Measurements from ENCODE around the gene ATP7B.
"Not testable (repeated sequence)": the region's sequence is repeated elsewhere in the genome, so short reads cannot be mapped to it uniquely, and the experiment has no call there.

The ATP7B gene

DNA sequence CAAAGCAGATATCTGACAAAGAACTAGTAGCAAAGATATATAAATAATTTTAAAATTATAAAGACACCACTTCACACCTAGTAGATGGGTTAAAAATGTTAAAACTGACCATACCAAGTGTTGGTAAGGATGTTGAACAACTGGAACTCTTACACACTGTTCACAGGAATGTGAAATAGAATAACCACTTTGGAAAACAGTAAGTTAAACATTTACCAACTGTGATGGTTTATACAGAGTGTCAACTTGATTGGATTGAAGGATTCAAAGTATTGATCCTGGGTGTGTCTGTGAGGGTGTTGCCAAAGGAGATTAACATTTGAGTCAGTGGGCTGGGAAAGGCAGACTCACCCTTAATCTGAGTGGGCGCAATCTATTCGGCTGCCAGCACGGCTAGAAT is 32.4 kb upstream of the ATP7B start:
- TF ChIP-seq CTCF (IDR thresholded peaks at IDR 0.05), result no peak
- no peak for DNase-seq
- Histone ChIP-seq H3K9me3 (peaks cover 0 to 8% (median 0%) of the 10 kb centered on the region in 3 donors), H3K4me3 (no peak overlapping the region), H3K4me1 (no peaks in the 10 kb centered on the region), H3K27me3 (no peaks in the 10 kb centered on the region), H3K27ac (no peak overlapping the region), H3K36me3 (no peaks in the 10 kb centered on the region)
- intact Hi-C loops (cut with DNase I; ENCODE audit: low total_unique reads), result no loop called here

- intact Hi-C loops (cut with DNase I; ENCODE audit: low total_unique reads), result no loop called here
- no peak for TF ChIP-seq CTCF (IDR thresholded peaks at IDR 0.05)
- H3K4me3 ChIP-seq, result no peak overlapping the region
- H3K9me3 ChIP-seq, result no peaks in the 10 kb centered on the region
- no peaks in the 10 kb centered on the region for H3K27me3 ChIP-seq
- H3K36me3 ChIP-seq, result no peaks in the 10 kb centered on the region
- no peaks in the 10 kb centered on the region for H3K4me1 ChIP-seq
- H3K27ac ChIP-seq, result no peak overlapping the region
- no peak for DNase-seq
These were observed 24.8 kb upstream of the ATP7B start for GRCh38 chr13:52036037-52036436.

GRCh38 chr13:52034616-52035226 is 23.5 kb upstream of the ATP7B start:
- Histone ChIP-seq H3K36me3 (no peaks in the 10 kb centered on the region), H3K27me3 (no peaks in the 10 kb centered on the region)
- intact Hi-C loops (cut with DNase I; ENCODE audit: low total_unique reads), result no loop called here

DNA sequence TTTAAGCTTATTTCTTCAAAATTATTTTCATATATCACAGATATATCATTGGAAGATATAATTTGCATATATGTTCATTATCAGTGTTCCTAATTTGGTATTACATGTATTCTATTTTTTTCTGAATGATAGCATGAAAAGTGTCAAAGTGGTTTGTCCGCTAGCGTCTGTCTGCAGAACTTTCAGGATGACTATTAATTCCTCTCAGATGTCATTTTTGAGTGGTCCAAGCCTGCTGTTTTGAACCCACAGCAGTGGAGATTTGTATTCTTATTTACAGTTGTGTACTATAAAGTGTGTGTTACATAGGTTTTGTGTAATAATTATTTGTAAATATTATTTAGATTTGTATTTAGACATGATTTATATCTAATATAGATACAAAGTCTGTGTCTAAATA is 21.8 kb upstream of the ATP7B start:
- Histone ChIP-seq H3K36me3 (peaks cover 12 to 13% (median 12%) of the 10 kb centered on the region in 3 donors), H3K4me1 (no peaks in the 10 kb centered on the region), H3K4me3 (no peak overlapping the region), H3K27me3 (no peaks in the 10 kb centered on the region), H3K9me3 (no peaks in the 10 kb centered on the region), H3K27ac (no peak overlapping the region)
- intact Hi-C loops (cut with DNase I; ENCODE audit: low total_unique reads), result no loop called here
- TF ChIP-seq CTCF (IDR thresholded peaks at IDR 0.05), result no peak
- DNase-seq, result no peak

More at GRCh38 chr13:52034616-52035226, 23.5 kb upstream of the ATP7B start:
- no peak overlapping the region for H3K4me3 ChIP-seq
- no peak overlapping the region for H3K27ac ChIP-seq
- no peak for DNase-seq
- no peaks in the 10 kb centered on the region for H3K4me1 ChIP-seq
- no peak for TF ChIP-seq CTCF (IDR thresholded peaks at IDR 0.05)
- no peaks in the 10 kb centered on the region for H3K9me3 ChIP-seq

GRCh38 chr13:52030401-52030800 is 19.2 kb upstream of the ATP7B start:
- H3K4me3 ChIP-seq; intact Hi-C loops (cut with DNase I; ENCODE audit: low total_unique reads); H3K27me3 ChIP-seq; H3K9me3 ChIP-seq; DNase-seq; H3K27ac ChIP-seq; H3K4me1 ChIP-seq: not testable (repeated sequence)
- H3K36me3 ChIP-seq, result peaks cover 31 to 38% (median 32%) of the 10 kb centered on the region in 3 donors

DNA sequence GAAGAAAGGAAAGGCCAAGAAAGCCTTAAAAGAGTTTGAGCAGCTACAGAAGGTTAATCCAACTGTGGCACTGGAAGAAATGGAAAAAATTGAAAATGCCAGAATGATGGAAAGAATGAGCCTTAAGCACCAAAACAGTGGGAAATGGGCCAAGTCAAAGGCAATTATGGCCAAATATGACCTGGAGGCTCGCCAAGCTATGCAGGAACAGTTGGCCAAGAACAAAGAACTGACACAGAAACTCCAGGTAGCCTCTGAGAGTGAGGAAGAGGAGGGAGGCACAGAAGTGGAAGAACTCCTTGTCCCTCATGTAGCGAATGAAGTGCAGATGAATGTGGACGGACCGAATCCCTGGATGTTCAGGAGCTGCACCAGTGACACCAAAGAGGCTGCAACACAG is 18.3 kb upstream of the ATP7B start:
- TF ChIP-seq CTCF (IDR thresholded peaks at IDR 0.05), result no peak
- Histone ChIP-seq H3K36me3 (peaks cover 39 to 47% (median 40%) of the 10 kb centered on the region in 3 donors), H3K4me1 (peaks cover 0 to 7% (median 0%) of the 10 kb centered on the region in 4 donors), H3K27me3 (no peaks in the 10 kb centered on the region), H3K27ac (no peak overlapping the region), H3K4me3 (no peak overlapping the region), H3K9me3 (no peaks in the 10 kb centered on the region)
- DNase-seq, result no peak
- intact Hi-C loops (cut with DNase I; ENCODE audit: low total_unique reads), result no loop called here

Data from tibial artery (tissue), 4 donors.